Measurements from ENCODE around the gene SCG5. TPM values are rescaled to one million over a fixed set of nuclear protein-coding genes. Genes with fewer than 3 reads are reported as not detected.

Gene SCG5
- total RNA-seq, 1 donor from 2014 or later = 12.1 TPM

- H3K9me3 ChIP-seq (ENCODE audit: insufficient read depth, low read depth, low read length) = no peaks in the 10 kb centered on the region
- H3K27ac Mint-ChIP-seq (ENCODE audit: unreplicated experiment) = no peak overlapping the region
- no peak for FAIRE-seq
- H3K79me2 ChIP-seq (ENCODE audit: insufficient read depth, low read length) = no peaks in the 10 kb centered on the region
- peaks cover 5% of the 10 kb centered on the region for H3K36me3 Mint-ChIP-seq (ENCODE audit: low read depth, unreplicated experiment)
- H4K20me1 ChIP-seq (ENCODE audit: insufficient read depth, low read length) = peaks cover 10% of the 10 kb centered on the region
- H3K9ac ChIP-seq (ENCODE audit: low read length) = no peak overlapping the region
- H3K27ac ChIP-seq (ENCODE audit: low read depth, low read length) = no peak overlapping the region
- DNase-seq (ENCODE audit: low read depth) = no peak
- peaks cover 5% of the 10 kb centered on the region for H3K9me3 Mint-ChIP-seq (ENCODE audit: unreplicated experiment)
- no peak overlapping the region for H3K4me3 ChIP-seq (ENCODE audit: insufficient read depth, low read depth, low read length)
- H2AFZ ChIP-seq (ENCODE audit: low read depth, low read length) = no peak overlapping the region
- no peaks in the 10 kb centered on the region for H3K27me3 ChIP-seq (ENCODE audit: insufficient read depth, low read length)
- H3K36me3 ChIP-seq (ENCODE audit: insufficient read depth, low read length) = peaks cover 19% of the 10 kb centered on the region
- peaks cover 2% of the 10 kb centered on the region for H3K4me1 Mint-ChIP-seq (ENCODE audit: low read depth, unreplicated experiment)
- H3K4me3 Mint-ChIP-seq (ENCODE audit: unreplicated experiment) = no peak overlapping the region
- TF ChIP-seq EZH2 (IDR thresholded peaks at IDR 0.05; ENCODE audit: insufficient read depth, low read length) = no peak
- TF ChIP-seq, protein P1, sequence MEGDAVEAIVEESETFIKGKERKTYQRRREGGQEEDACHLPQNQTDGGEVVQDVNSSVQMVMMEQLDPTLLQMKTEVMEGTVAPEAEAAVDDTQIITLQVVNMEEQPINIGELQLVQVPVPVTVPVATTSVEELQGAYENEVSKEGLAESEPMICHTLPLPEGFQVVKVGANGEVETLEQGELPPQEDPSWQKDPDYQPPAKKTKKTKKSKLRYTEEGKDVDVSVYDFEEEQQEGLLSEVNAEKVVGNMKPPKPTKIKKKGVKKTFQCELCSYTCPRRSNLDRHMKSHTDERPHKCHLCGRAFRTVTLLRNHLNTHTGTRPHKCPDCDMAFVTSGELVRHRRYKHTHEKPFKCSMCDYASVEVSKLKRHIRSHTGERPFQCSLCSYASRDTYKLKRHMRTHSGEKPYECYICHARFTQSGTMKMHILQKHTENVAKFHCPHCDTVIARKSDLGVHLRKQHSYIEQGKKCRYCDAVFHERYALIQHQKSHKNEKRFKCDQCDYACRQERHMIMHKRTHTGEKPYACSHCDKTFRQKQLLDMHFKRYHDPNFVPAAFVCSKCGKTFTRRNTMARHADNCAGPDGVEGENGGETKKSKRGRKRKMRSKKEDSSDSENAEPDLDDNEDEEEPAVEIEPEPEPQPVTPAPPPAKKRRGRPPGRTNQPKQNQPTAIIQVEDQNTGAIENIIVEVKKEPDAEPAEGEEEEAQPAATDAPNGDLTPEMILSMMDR (IDR thresholded peaks at IDR 0.05; ENCODE audit: insufficient read depth, low read depth, low read length) = no peak
- no peaks in the 10 kb centered on the region for H3K27me3 Mint-ChIP-seq (ENCODE audit: low read depth, unreplicated experiment)
- peaks cover 4% of the 10 kb centered on the region for H3K4me1 ChIP-seq (ENCODE audit: insufficient read depth, low read length)
- no peak overlapping the region for H3K4me2 ChIP-seq (ENCODE audit: low read length)
Observed at GRCh38 chr15:32737304-32737703, 95.8 kb downstream of the SCG5 start.

DNA sequence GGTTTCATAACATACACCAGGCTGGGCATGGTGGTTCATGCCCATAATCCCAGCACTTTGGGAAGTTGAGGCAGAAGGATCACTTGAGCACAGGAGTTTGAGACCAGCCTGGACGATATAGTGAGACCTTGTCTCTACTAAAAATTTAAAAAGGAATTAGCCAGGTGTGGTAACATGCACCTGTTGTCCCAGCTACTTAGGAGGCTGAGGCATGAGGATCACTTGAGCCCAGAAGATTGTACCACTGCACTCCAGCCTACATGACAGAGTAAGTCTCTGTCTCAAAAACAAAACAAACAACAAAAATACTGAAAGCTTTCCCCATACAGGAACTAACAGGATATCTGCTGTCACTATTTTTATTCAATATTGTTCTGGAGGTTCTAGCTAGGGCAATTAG, 97.2 kb downstream of the SCG5 start:
- DNase-seq (ENCODE audit: low read depth) = no peak
- peaks cover 5% of the 10 kb centered on the region for H3K36me3 Mint-ChIP-seq (ENCODE audit: low read depth, unreplicated experiment)
- FAIRE-seq = no peak

DNA sequence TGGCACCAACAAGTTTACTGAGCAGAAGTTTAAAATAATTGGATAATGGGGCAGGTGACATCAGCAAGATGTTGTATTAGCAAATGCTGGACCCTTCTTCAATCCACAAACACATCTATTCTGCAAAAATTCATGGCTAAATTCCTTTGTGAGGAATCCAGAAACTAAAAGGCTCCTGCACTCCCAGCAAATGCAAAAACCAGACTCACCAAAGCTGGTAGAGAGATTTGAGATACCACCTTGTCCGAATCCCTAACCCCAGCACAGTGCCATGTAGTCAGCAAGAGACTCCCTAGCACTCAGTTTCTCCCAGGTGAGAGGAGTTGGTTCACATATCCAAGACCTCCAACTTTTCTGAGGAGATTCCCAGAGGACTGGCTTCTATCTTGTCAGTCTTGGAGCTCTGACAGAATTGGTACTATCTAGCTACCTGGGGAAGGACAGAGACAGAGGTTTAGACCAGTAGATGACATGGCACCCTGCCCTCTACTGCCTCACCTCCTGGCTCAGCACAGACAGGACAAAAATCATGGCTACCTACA, 98.1 kb downstream of the SCG5 start:
- Mint-ChIP-seq H3K36me3 (ENCODE audit: low read depth, unreplicated experiment) (peaks cover 3% of the 10 kb centered on the region), H3K27ac (ENCODE audit: unreplicated experiment) (no peak overlapping the region), H3K4me3 (ENCODE audit: unreplicated experiment) (no peak overlapping the region), H3K27me3 (ENCODE audit: low read depth, unreplicated experiment) (no peaks in the 10 kb centered on the region), H3K4me1 (ENCODE audit: low read depth, unreplicated experiment) (peaks cover 8% of the 10 kb centered on the region), H3K9me3 (ENCODE audit: unreplicated experiment) (peaks cover 5% of the 10 kb centered on the region)
- no peak for TF ChIP-seq EZH2 (IDR thresholded peaks at IDR 0.05; ENCODE audit: insufficient read depth, low read length)
- no peaks in the 10 kb centered on the region for H3K27me3 ChIP-seq (ENCODE audit: insufficient read depth, low read length)
- H4K20me1 ChIP-seq (ENCODE audit: insufficient read depth, low read length) = no peaks in the 10 kb centered on the region
- H3K9me3 ChIP-seq (ENCODE audit: insufficient read depth, low read depth, low read length) = no peaks in the 10 kb centered on the region
- H2AFZ ChIP-seq (ENCODE audit: low read depth, low read length) = no peak overlapping the region
- no peaks in the 10 kb centered on the region for H3K79me2 ChIP-seq (ENCODE audit: insufficient read depth, low read length)
- FAIRE-seq (no peak), DNase-seq (ENCODE audit: low read depth) (no peak)
- H3K4me3 ChIP-seq (ENCODE audit: insufficient read depth, low read depth, low read length) = no peak overlapping the region
- H3K27ac ChIP-seq (ENCODE audit: low read depth, low read length) = no peak overlapping the region
- H3K4me1 ChIP-seq (ENCODE audit: insufficient read depth, low read length) = no peaks in the 10 kb centered on the region
- H3K9ac ChIP-seq (ENCODE audit: low read length) = no peak overlapping the region
- no peak overlapping the region for H3K4me2 ChIP-seq (ENCODE audit: low read length)
- H3K36me3 ChIP-seq (ENCODE audit: insufficient read depth, low read length) = peaks cover 8% of the 10 kb centered on the region

More for the DNA sequence above, 97.2 kb downstream of the SCG5 start:
- H3K4me3 Mint-ChIP-seq (ENCODE audit: unreplicated experiment) = no peak overlapping the region
- H3K27me3 ChIP-seq (ENCODE audit: insufficient read depth, low read length) = no peaks in the 10 kb centered on the region
- no peaks in the 10 kb centered on the region for H4K20me1 ChIP-seq (ENCODE audit: insufficient read depth, low read length)
- H2AFZ ChIP-seq (ENCODE audit: low read depth, low read length) = no peak overlapping the region
- no peak overlapping the region for H3K27ac ChIP-seq (ENCODE audit: low read depth, low read length)
- H3K4me1 ChIP-seq (ENCODE audit: insufficient read depth, low read length) = no peaks in the 10 kb centered on the region
- no peak overlapping the region for H3K4me2 ChIP-seq (ENCODE audit: low read length)
- H3K9me3 Mint-ChIP-seq (ENCODE audit: unreplicated experiment) = peaks cover 5% of the 10 kb centered on the region
- TF ChIP-seq, protein P1 (IDR thresholded peaks at IDR 0.05; ENCODE audit: insufficient read depth, low read depth, low read length) = no peak
- TF ChIP-seq EZH2 (IDR thresholded peaks at IDR 0.05; ENCODE audit: insufficient read depth, low read length) = no peak
- no peaks in the 10 kb centered on the region for H3K79me2 ChIP-seq (ENCODE audit: insufficient read depth, low read length)
- H3K27me3 Mint-ChIP-seq (ENCODE audit: low read depth, unreplicated experiment) = no peaks in the 10 kb centered on the region
- H3K9ac ChIP-seq (ENCODE audit: low read length) = no peak overlapping the region
- peaks cover 3% of the 10 kb centered on the region for H3K4me1 Mint-ChIP-seq (ENCODE audit: low read depth, unreplicated experiment)
- H3K27ac Mint-ChIP-seq (ENCODE audit: unreplicated experiment) = no peak overlapping the region
- no peaks in the 10 kb centered on the region for H3K9me3 ChIP-seq (ENCODE audit: insufficient read depth, low read depth, low read length)
- no peak overlapping the region for H3K4me3 ChIP-seq (ENCODE audit: insufficient read depth, low read depth, low read length)
- peaks cover 11% of the 10 kb centered on the region for H3K36me3 ChIP-seq (ENCODE audit: insufficient read depth, low read length)

All from astrocyte (in vitro differentiated cells and primary cell).